ENCODE data around the gene RABIF. TPM values are rescaled to one million over a fixed set of nuclear protein-coding genes. Genes with fewer than 3 reads are reported as not detected.

The RABIF gene
- 19.8 TPM for total RNA-seq

GRCh38 chr1:202888531-202889360 lies at the start of gene RABIF:
Gene RABIF (minus strand): TSS chr1:202889149. CDS start chr1:202889098, 51 bp downstream.

GRCh38 chr1:202926581-202927491 lies 37.9 kb upstream of the RABIF start, which contains the start of gene KLHL12:
Gene KLHL12 (minus strand): TSS chr1:202927234. CDS start chr1:202925162, 2,072 bp downstream.

Small RNA genes within 50 kb of the gene (small RNA-seq; reads per million reads assigned to genes)
- not detected for gene RF00019

Other genes with a start within 250 kb of the RABIF start
- gene SYT2, start 178.7 kb downstream of the RABIF start, total RNA-seq = 4.6 TPM
- gene KDM5B, start 80.7 kb downstream of the RABIF start, total RNA-seq = 125 TPM
- not detected for gene PCAT6, start 78.2 kb downstream of the RABIF start, total RNA-seq
- 49.1 TPM for gene KLHL12, start 38.1 kb upstream of the RABIF start, total RNA-seq
- gene ADIPOR1, start 69.2 kb upstream of the RABIF start, total RNA-seq = 71.0 TPM
- gene CYB5R1, start 78.1 kb upstream of the RABIF start, total RNA-seq = 30.9 TPM
- 132 TPM for gene TMEM183A, start 118.2 kb upstream of the RABIF start, total RNA-seq
- gene PPFIA4, start 137.3 kb upstream of the RABIF start, total RNA-seq = 32.8 TPM
- not detected for gene MYOG, start 196.9 kb upstream of the RABIF start, total RNA-seq
- gene ADORA1, start 238.6 kb upstream of the RABIF start, total RNA-seq = 29.8 TPM

All from diencephalon (tissue), 1 donor.